HEK293 (cell line): ENCODE data around the gene PPARG.

ENCODE experiments used
- CTCF ChIA-PET: fragments of 350-600 bp; formaldehyde crosslinking; extraction: SDS; loops from one replicate; lab custom pipeline; 2021; ENCODE audit warnings: antibody characterized with exemption; lab: Yijun Ruan, JAX
- POLR2A ChIA-PET: fragments of 300-600 bp; formaldehyde crosslinking; extraction: SDS; loops from one replicate; lab custom pipeline; 2020; ENCODE audit warnings: antibody characterized with exemption, inconsistent platforms; lab: Yijun Ruan, JAX
- H3K27ac ChIP-seq: fragments of 200-500 bp; sonication (Bioruptor generic); 2 replicates; pipeline ENCODE4 v1.5.1; 2014; ENCODE audit warnings: low read depth, low read length, control low read depth, inconsistent platforms; ENCODE audit errors: extremely low read depth
- H3K36me3 ChIP-seq, 2 experiments: fragments of 200-500 bp in 1 of 2; sonication (Bioruptor generic) in 1 of 2; 1 replicate in 1 of 2; 2 replicates in 1 of 2; pipeline ENCODE4 v1.5.1; 2014 to 2017; ENCODE audit warnings: inconsistent platforms in 2 of 2, low read length in 2 of 2; ENCODE audit not compliant: control insufficient read depth in 2 of 2, insufficient read depth in 1 of 2
- H3K4me1 ChIP-seq: fragments of 200-500 bp; sonication (Bioruptor generic); 2 replicates; pipeline ENCODE4 v1.5.1; 2014; ENCODE audit warnings: mild to moderate bottlenecking, low read length, inconsistent platforms; ENCODE audit not compliant: control insufficient read depth, insufficient read depth
- H3K4me3 ChIP-seq: 2 replicates; pipeline ENCODE4 v1.5.1; 2011; ENCODE audit warnings: low read depth, mild to moderate bottlenecking, control low read depth, low read length, moderate library complexity
- H3K9me3 ChIP-seq: fragments of 200-500 bp; sonication (Bioruptor generic); 2 replicates; pipeline ENCODE4 v1.5.1; 2014; ENCODE audit warnings: low read depth, low read length, inconsistent platforms; ENCODE audit not compliant: control insufficient read depth, insufficient read depth
- HOXA7 ChIP-seq: sonication (generic); formaldehyde crosslinking; IDR thresholded peaks from 2 replicates; pipeline ENCODE4 v1.8.1; 2022; ENCODE audit warnings: missing genetic modification reagents, borderline replicate concordance
- KLF17 ChIP-seq: fragments of 450-650 bp; formaldehyde crosslinking; IDR thresholded peaks from 2 replicates; pipeline ENCODE4 v1.5.1; 2016; ENCODE audit warnings: missing biosample characterization, missing genetic modification characterization
- PRDM2 ChIP-seq: fragments of 450-650 bp; formaldehyde crosslinking; IDR thresholded peaks from 2 replicates; pipeline ENCODE4 v1.5.1; 2016; ENCODE audit warnings: missing biosample characterization, missing genetic modification characterization, borderline replicate concordance
- SALL2 ChIP-seq: fragments of 450-650 bp; formaldehyde crosslinking; IDR thresholded peaks from 2 replicates; pipeline ENCODE4 v1.5.0; 2017; ENCODE audit warnings: missing biosample characterization, mild to moderate bottlenecking, missing genetic modification characterization, borderline replicate concordance
- ZFP37 ChIP-seq: fragments of 450-650 bp; formaldehyde crosslinking; IDR thresholded peaks from 2 replicates; pipeline ENCODE4 v1.5.1; 2016; ENCODE audit warnings: missing biosample characterization, missing genetic modification characterization
- ZNF121 ChIP-seq: fragments of 450-650 bp; formaldehyde crosslinking; IDR thresholded peaks from 2 replicates; pipeline ENCODE4 v1.5.1; 2016; ENCODE audit warnings: missing biosample characterization, missing genetic modification characterization
- ZNF239 ChIP-seq: fragments of 450-650 bp; formaldehyde crosslinking; IDR thresholded peaks from 2 replicates; pipeline ENCODE4 v1.5.1; 2016; ENCODE audit warnings: missing biosample characterization, missing genetic modification characterization
- ZNF433 ChIP-seq: fragments of 450-650 bp; formaldehyde crosslinking; IDR thresholded peaks from 2 replicates; pipeline ENCODE4 v1.5.1; 2016; ENCODE audit warnings: missing biosample characterization, missing genetic modification characterization, low read depth
- ZNF558 ChIP-seq: fragments of 450-650 bp; formaldehyde crosslinking; IDR thresholded peaks from 2 replicates; pipeline ENCODE4 v1.5.1; 2016; ENCODE audit warnings: missing biosample characterization, missing genetic modification characterization
- ZNF600 ChIP-seq: fragments of 450-650 bp; formaldehyde crosslinking; IDR thresholded peaks from 2 replicates; pipeline ENCODE4 v1.5.1; 2016; ENCODE audit warnings: missing biosample characterization, missing genetic modification characterization
- ZNF704 ChIP-seq: fragments of 450-650 bp; formaldehyde crosslinking; IDR thresholded peaks from 2 replicates; pipeline ENCODE4 v1.5.1; 2016; ENCODE audit warnings: missing biosample characterization, missing genetic modification characterization
- ZNF747 ChIP-seq: fragments of 450-650 bp; formaldehyde crosslinking; IDR thresholded peaks from 2 replicates; pipeline ENCODE4 v1.5.1; 2016; ENCODE audit warnings: missing biosample characterization, missing genetic modification characterization
- ZNF768 ChIP-seq: fragments of 450-650 bp; formaldehyde crosslinking; IDR thresholded peaks from 2 replicates; pipeline ENCODE4 v1.5.1; 2018; ENCODE audit warnings: missing biosample characterization, mild to moderate bottlenecking, missing genetic modification characterization

The PPARG gene

GRCh38 chr3:12370758-12371157, 81.9 kb downstream of the PPARG start (continued):
- TF ChIP-seq SALL2 (tag by site-specific recombination) (no peak), ZNF121 (tag by site-specific recombination) (no peak)

GRCh38 chr3:12371525-12372140, 82.8 kb downstream of the PPARG start:
- POLR2A ChIA-PET, result no interaction called here
- CTCF ChIA-PET, result interaction anchor here (1.5 kb wide), 1 partner anchor 108 kb away, joined by 5 read pairs; no protein-coding TSS in a partner anchor
- Histone ChIP-seq H3K9me3 (no peaks in the 10 kb centered on the region), H3K4me1 (peaks cover 3% of the 10 kb centered on the region; the same call in 1 of the 2 replicates), H3K36me3 (no peaks in the 10 kb centered on the region), H3K4me3 (no peak overlapping the region)
- TF ChIP-seq ZFP37, result no peak
- TF ChIP-seq ZNF768 (tag by site-specific recombination), result no peak
- TF ChIP-seq ZNF704 (tag by site-specific recombination), result no peak
- TF ChIP-seq, all 188 proteins: peak for 0
- no peak overlapping the region for H3K27ac ChIP-seq

GRCh38 chr3:12372741-12373280, 83.9 kb downstream of the PPARG start:
- H3K4me1 ChIP-seq, result peaks cover 3% of the 10 kb centered on the region; the same call in 1 of the 2 replicates
- no peaks in the 10 kb centered on the region for H3K36me3 ChIP-seq
- H3K27ac ChIP-seq, result no peak overlapping the region
- TF ChIP-seq ZNF239 (tag by site-specific recombination) (no peak), ZNF433 (tag by site-specific recombination) (no peak), ZNF558 (tag by site-specific recombination) (no peak), SALL2 (tag by site-specific recombination) (no peak), ZNF600 (tag by site-specific recombination) (no peak), HOXA7 (CRISPR knock-in tag) (no peak), KLF17 (no peak), PRDM2 (tag by site-specific recombination) (no peak), ZNF747 (tag by site-specific recombination) (no peak)
- no peaks in the 10 kb centered on the region for H3K9me3 ChIP-seq
- ChIA-PET CTCF (interaction anchor here (0.6 to 1.5 kb wide), 2 partner anchors 15 to 107 kb away, joined by 3 to 5 read pairs; no protein-coding TSS in a partner anchor), POLR2A (no interaction called here)
- no peak overlapping the region for H3K4me3 ChIP-seq
